ENCODE data around the gene EMP3. TPM values are rescaled to one million over a fixed set of nuclear protein-coding genes. Genes with fewer than 3 reads are reported as not detected.

EMP3 gene
- total RNA-seq, 1 experiment from 2014 or later: 92.9 TPM

DNA sequence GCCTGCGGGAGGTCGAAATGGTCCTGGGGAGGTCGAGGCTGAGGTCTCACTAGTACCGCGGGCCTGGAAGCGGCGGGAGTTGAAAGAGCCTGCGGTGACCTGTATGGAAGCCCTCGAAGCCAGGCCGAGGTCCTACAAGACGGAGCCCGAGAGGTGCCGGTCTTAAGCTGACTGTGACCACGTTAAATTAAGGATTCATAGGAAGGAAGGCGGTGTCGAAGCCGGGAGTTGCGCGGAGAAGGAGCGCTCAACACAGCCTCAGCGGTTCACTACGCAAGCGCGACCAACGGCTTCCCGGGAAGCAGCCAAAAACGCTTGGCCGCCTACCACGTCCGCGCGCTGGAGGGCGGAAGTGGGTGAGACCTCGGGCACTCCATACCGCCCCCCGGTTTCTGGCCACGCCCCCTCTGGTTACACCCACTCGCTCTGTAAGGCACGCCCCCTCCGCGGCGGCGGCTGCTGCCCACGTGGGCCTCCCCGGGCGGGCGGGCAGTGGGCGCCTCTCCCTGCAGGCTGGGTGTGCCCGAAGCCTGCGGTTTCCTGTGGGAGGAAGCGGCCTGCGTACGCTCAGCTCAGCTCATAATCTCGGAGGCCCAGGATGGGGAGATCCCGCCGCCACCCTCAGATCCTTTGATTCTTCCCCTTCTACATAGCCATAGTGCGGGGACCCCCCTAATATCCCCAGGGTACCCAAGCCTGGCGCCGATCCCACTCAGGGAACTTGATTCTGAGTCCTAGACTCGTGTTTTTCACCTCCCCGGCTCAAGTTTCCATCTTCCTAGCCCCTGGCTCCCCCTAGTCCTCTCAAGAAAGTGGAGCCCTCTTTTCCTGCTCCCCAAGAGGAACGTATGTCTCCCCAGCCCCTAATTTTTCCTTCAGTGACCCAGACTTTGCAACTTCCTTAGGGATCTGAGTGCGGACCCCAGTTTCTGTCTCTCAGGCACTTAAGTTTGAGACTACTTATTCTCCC is 3.4 kb upstream of the EMP3 start:
- Histone ChIP-seq H3K9me2 (ENCODE audit: insufficient read depth) (no peaks in the 10 kb centered on the region), H3K4me2 (ENCODE audit: low read length) (peak overlapping the region; percentile 94), H3K27ac (ENCODE audit: low read depth, low read length) (peak overlapping the region; percentile 96), H3K27me3 (ENCODE audit: insufficient read depth, low read length) (no peaks in the 10 kb centered on the region), H4K20me1 (ENCODE audit: insufficient read depth) (no peaks in the 10 kb centered on the region), H3K36me3 (ENCODE audit: control insufficient read depth in 1 of 2, insufficient read depth in 2 of 2, low read length in 2 of 2) (no peaks in the 10 kb centered on the region), H3K9me3 (ENCODE audit: control insufficient read depth in 1 of 2, insufficient read depth in 1 of 2, low read depth in 1 of 2, low read length in 2 of 2) (no peaks in the 10 kb centered on the region), H3K79me2 (ENCODE audit: insufficient read depth, low read length) (peaks cover 14% of the 10 kb centered on the region), H3K9ac (ENCODE audit: low read length) (peak overlapping the region; percentile 85), H3K4me1 (ENCODE audit: control insufficient read depth in 1 of 2, insufficient read depth in 2 of 2, low read length in 2 of 2) (peaks cover 40 to 76% of the 10 kb centered on the region in 2 experiments), H3K4me3 (replicated peaks in 1 of 2; ENCODE audit: low read depth in 1 of 2, low read length in 2 of 2) (peak overlapping the region; percentile 55 to 67), H2AFZ (ENCODE audit: low read depth, low read length, poor library complexity, severe bottlenecking) (no peak overlapping the region)
- intact Hi-C loops (cut with micrococcal nuclease): loop anchor here (10.0 kb wide), 2 partner anchors 73 to 263 kb away; partner anchors contain the start of genes GRIN2D and KDELR1
- TSS peak; percentile 72 for BruUV-seq (replicated peaks)
- ChIA-PET RAD21 (ENCODE audit: low non-redundant PET in 1 of 2, low total read pairs in 2 of 2, uncharacterized antibody in 2 of 2, unreplicated experiment in 2 of 2) (interaction anchor here (1.3 to 4.2 kb wide), 3 partner anchors 11 to 42 kb away, joined by 3 to 54 read pairs (median 32); partner anchors contain the start of genes SYNGR4 (in 1 of the 2) and TMEM143 (in 1 of the 2)), POLR2A (interaction anchor here (0.5 to 5.8 kb wide), 6 partner anchors 11 to 297 kb away, joined by 3 to 53 read pairs (median 4); partner anchors contain the start of genes RPL18, SPHK2, SYNGR4 and TMEM143), CTCF (interaction anchor here (0.9 to 10.2 kb wide), 12 partner anchors 12 to 264 kb away, joined by 3 to 158 read pairs (median 4); partner anchors contain the start of genes KDELR1, SYNGR4 and TMEM143)
- ATAC-seq (peak; percentile 69), DNase-seq (ENCODE audit: low read depth, low spot score) (peak; percentile 94)
- TF ChIP-seq SRF (IDR thresholded peaks at IDR 0.05; ENCODE audit: low read depth) (no peak; the same call in 1 of the 2 replicates), EZH2phosphoT487 (IDR thresholded peaks at IDR 0.05; ENCODE audit: borderline replicate concordance) (no peak), MAX (IDR thresholded peaks at IDR 0.05) (peak; percentile 96), ZFX (IDR thresholded peaks at IDR 0.05) (peak; percentile 57; the same call in 1 of the 2 replicates), TCF7L2 (IDR thresholded peaks at IDR 0.05; ENCODE audit: borderline replicate concordance, extremely low read depth, insufficient read depth, insufficient read length) (peak; percentile 70), ELF1 (IDR thresholded peaks at IDR 0.05; ENCODE audit: borderline replicate concordance, low read depth) (no peak; the same call in 1 of the 2 replicates), CTCF (IDR thresholded peaks at IDR 0.05 in 2 of 3, conservative IDR thresholded peaks at IDR 0.05 in 1 of 3; ENCODE audit: borderline replicate concordance in 1 of 3, insufficient read depth in 1 of 3, low read depth in 2 of 3, low read length in 2 of 3) (peak in 1 of 3 experiments; percentile 8; a peak in 1 of 6 replicates), POLR2A (IDR thresholded peaks at IDR 0.05; ENCODE audit: borderline replicate concordance, extremely low read depth, insufficient read depth, insufficient read length) (peak; percentile 59), JUND (IDR thresholded peaks at IDR 0.05) (no peak), EGR1 (IDR thresholded peaks at IDR 0.05; ENCODE audit: low read depth) (peak; percentile 98), FOSL1 (IDR thresholded peaks at IDR 0.05; ENCODE audit: low read depth) (no peak), ZBTB33 (IDR thresholded peaks at IDR 0.05; ENCODE audit: extremely low read depth, insufficient replicate concordance, low read length) (peak; percentile 14), RAD21 (IDR thresholded peaks at IDR 0.05; ENCODE audit: low read depth) (no peak), POLR2AphosphoS5 (IDR thresholded peaks at IDR 0.05; ENCODE audit: low read depth, low read length) (peak; percentile 97), YY1 (IDR thresholded peaks at IDR 0.05; ENCODE audit: extremely low read depth, insufficient replicate concordance, low read depth, low read length) (peak; percentile 47), CBX3 (IDR thresholded peaks at IDR 0.05; ENCODE audit: low read depth) (no peak; the same call in 1 of the 2 replicates), SIN3A (IDR thresholded peaks at IDR 0.05; ENCODE audit: low read depth) (peak; percentile 65), EZH2 (IDR thresholded peaks at IDR 0.05) (no peak), ZNF274 (IDR thresholded peaks at IDR 0.05; ENCODE audit: low read depth, low read length) (no peak), SP1 (IDR thresholded peaks at IDR 0.05; ENCODE audit: low read depth) (peak; percentile 95)
- TF ChIP-seq, protein P1, sequence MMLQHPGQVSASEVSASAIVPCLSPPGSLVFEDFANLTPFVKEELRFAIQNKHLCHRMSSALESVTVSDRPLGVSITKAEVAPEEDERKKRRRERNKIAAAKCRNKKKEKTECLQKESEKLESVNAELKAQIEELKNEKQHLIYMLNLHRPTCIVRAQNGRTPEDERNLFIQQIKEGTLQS (IDR thresholded peaks at IDR 0.05): no peak

Data from HCT116 (cell line).